Right lung (tissue), 5 donors: ENCODE measurements around the gene TBC1D22A. TPM values are rescaled to one million over a fixed set of nuclear protein-coding genes. Genes with fewer than 3 reads are reported as not detected.

Experiments
- DNase-seq, 2 donors: peaks; one replicate each; pipeline ENCODE4 v3.0.0-alpha.2; 2013
- polyA plus RNA-seq, 5 donors: library from polyadenylated mRNA; unstranded; fragments of 120-200 nt; gene quantifications; one replicate each; pipeline versions ENCODE4 v1.2.1 to v1.2.3, GENCODE V29; 2013; ENCODE audit warnings: inconsistent platforms in 1 of 5, low replicate concordance in 1 of 5; ENCODE audit not compliant: insufficient read length in 5 of 5, insufficient read depth in 1 of 5

Gene TBC1D22A
- polyA plus RNA-seq, 5 donors: 13.9 to 17.6 (median 16.2) TPM

GRCh38 chr22:46794491-46794890 lies 32.0 kb downstream of the TBC1D22A start:
- no peak for DNase-seq

GRCh38 chr22:46795140-46795539 lies 32.7 kb downstream of the TBC1D22A start:
- DNase-seq: no peak

- no peak for DNase-seq
Measured at GRCh38 chr22:46795845-46796565, 33.6 kb downstream of the TBC1D22A start.

DNA sequence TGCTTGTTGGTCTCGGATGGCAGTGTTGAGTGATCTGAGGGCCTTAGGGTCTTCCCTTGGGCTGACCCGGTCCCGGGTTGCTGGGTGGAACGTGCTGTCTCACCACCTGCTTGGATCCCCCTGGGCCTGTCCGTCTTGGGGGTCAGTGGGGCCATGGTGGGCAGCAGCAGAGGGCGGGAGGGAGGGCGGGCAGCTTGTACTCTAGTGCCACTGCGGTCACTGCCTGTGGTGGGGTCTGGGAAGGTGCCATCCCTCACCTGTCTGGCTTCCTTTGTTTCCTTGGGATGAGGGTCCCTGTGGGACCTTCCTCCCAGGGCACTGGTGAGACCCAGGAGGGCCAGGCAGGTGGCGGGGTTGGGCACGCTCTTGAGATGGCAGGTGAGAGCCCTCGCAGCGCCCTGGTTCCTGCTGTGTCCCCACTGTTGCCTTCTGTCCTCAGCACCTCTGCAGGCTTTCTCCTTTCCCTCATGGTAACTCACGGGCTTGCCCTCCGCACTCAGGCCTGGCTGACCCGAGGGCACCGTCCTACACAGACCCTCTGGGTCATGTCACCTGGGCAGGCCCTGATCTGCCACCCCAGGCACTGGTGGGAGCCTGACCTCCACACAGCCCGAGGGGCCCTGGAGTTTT lies 34.2 kb downstream of the TBC1D22A start:
- no peak for DNase-seq

DNA sequence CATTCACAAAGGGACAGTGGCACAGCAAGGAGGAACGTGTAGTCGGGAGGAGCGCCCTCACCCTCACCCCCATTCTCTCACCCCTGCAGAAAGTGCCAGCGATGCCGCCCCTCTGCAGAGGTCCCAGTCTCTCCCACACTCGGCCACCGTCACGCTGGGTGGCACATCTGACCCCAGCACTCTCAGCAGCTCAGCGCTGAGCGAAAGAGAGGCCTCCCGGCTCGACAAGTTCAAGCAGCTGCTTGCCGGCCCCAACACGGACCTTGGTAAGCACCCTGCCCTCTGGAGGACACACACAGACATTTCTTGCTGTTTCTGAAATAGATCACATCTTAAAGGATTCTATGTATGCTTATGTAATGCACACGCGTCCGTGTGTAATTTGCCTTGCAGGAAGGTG lies 34.9 kb downstream of the TBC1D22A start:
- DNase-seq: no peak

DNA sequence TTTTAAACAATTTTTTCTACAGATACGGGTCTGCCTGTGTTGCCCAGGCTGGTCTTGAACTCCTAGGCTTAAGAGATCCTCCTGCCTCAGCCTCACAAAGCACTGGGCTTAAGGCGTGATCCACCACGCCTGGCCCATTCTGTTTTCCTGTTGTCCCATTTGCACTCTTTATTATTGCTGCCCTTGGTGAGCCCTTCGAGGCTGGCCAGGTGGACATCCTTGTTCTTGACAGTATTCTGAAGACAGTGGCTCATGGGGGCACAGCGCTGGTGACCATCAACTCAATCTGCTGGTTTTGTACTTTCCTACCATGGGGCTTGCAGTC lies 35.6 kb downstream of the TBC1D22A start:
- DNase-seq: no peak

DNA sequence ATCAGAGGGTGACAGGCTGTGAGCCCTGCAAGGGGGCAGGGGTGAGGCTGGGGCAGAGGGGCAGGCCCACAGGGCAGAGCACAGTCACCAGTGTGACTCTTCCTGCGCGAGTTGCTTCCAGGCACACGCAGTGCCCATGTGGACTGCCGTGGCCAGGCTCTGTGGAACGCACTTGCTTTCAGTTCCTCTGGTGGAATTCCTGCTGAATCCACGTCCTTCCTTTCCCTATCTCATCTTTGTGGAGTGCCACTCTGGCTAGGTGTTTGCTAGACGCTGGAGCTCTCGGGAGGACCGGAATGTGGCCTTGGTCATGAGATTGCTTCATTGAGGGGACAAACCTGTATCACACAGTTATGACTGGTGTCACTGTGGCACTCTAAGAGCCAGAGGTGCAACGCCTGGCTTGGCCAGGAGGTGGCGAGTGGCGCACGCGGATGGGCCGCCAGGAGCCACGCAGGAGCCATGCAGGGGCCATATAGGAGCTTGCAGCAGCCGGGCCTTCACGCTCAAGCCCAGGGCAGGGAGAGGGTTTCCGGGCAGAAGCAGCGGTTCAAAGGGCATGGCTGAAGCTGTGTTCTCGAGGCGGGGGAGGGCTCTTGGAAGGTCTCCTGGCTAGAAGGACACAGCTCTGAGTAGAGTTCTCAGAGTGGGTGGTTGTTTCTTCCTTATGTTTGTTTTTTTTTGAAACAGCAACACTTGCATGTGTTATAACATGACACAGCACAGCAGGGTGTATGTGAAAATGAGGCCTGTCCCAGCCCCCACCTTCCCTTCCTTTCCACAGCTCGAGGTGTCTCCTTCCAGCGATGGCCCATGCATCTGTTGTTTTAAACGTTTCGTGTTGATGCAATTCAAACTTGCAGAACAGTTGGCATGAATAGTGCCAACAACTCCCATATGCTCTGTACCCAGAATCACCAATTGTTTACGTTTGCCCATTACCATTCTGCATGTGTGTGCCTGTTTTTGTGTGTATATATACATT lies 36.2 kb downstream of the TBC1D22A start:
- DNase-seq: peak; percentile 72 to 76

DNA sequence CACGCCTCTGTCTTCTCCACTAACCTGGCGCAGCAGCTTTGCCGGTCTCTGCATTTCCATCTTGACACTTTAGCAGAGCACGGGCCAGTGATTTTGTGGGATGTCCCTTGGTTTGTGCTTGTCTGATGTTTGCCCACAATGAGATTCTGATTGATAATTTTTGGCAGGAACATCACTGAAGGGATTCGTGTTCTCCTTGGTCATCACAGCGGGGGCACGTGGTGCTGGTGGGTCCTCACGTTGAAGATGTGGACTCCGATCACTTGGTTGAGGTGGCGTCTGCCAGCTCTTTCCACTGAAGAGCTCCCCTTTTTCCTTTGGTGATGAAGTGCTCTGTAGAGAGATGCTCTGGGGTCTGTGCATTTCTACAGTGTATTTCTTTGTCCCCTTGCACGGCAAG lies 37.2 kb downstream of the TBC1D22A start:
- no peak for DNase-seq

DNA sequence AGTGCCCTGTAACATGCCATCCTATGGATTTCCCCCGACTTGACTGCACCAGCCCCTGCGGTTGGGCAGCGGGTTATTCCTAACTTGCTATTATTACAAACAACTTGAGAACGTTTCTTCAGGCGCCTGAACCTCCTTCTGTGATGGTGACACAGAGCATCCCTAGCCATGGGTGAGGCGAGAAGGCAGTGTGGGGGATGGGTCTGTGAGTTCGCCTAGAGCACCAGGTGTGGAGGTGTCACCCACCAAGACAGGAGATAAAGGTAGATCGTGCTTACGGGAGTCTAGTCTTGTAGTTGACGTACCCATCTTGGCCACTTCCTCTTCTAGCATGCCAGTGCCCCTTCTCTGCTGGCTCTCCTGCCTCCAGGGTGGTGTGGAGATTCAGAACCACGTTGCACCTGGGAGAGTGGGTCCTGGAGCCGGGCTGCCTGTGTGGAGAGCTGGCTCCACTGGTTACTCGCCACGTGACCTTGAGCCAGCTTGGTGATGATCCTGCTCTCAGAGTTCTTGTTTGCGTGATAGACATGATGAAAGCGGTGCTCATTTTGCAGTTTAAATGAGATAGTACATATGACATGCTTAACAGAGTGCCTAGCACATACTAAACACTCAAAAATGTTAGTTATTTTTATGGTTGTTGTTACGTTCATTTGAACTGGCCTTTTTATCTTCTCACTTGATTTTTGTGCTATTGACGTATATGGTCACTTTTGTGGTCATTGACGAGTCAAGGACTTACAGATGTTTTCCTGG lies 37.8 kb downstream of the TBC1D22A start:
- no peak for DNase-seq

DNA sequence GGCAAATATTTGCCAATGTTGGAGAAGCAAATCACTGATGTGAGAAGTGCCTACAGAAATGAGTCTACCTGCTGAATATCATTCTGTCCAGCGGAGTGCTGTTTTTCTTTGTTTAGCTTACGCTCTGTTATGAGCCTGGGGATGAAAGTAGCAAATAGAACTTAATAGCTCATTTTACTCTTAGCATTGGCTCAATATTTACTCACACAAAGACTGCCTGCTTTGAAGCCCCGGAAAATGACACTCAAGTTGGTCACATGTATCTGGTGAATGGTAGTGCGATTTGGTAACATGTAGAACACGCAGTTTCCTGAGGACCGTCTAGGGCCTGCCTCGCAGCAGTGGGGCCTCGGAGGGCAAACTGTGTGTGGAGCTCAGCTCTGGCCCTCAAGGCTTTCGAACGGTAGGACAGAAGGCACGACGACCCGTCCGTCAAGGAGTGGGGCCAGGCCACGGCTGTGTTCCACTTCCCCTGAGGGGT lies 38.9 kb downstream of the TBC1D22A start:
- peak in 1 of 2 donors; percentile 34 for DNase-seq

GRCh38 chr22:46801826-46802607 lies 39.6 kb downstream of the TBC1D22A start:
- DNase-seq: no peak

DNA sequence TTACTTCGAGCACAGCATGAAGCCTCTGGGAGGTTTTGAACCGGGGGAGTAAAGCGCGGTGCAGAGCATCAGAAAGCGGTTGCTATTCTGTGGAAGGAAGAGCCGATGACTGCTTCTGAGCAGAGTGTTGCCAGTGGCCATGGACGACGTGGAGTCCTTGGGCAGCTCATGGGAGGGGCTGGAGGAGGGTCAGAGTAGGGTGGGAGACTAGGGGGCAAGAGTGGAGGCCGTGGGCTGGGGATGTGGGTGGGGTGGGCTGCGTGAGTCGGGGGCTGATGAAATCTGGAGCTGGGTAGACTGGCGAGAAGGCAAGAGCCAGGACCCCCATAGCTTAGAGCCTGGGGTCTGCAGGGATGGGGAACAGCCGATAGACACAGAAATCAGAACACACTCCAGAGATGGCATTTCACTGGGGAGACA lies 40.2 kb downstream of the TBC1D22A start:
- DNase-seq: no peak

DNA sequence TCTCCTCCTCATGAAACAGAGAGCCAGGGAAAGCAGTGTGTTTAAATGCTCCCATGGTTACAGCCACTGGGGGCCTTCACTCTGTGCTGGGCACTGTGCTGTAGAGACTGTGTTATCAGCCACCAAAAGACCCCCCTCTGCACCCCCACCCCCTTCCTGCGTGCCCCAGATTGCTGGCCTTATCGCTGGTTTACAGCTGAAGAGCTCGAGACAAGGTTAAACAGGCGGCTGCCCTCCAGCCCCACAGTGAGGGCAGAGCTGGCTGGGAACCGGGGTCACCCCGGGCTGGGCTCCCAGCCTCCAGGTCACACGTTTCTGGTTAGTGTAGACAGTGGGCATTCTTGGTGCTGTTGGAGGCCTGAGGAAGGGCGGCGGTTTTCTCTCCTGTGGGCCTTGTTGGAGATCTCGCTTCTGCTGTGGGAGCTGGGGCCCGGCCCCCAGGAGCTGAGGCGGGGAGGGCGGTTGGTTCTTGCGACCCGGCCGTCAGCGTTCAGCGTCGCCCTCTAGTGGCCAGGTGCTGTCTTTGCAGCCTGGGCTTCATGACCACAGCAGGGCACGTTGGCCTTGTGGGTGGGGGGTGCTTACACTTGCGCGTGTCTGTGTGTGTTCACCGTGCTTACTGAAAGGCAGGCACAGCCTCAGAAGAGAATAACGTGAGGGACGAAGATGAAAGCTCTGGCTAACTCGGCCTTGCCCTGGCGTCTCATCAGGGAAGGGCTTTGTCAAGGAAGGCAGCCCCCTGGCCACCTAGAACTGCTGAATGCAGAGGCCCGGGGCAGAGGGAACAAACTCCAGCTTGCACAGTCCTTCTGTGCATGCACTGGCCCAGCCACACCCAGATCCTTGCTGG lies 40.8 kb downstream of the TBC1D22A start:
- no peak for DNase-seq

- DNase-seq: no peak
Measured at GRCh38 chr22:46803936-46804335, 41.5 kb downstream of the TBC1D22A start.

GRCh38 chr22:46806794-46807193 lies 44.3 kb downstream of the TBC1D22A start:
- DNase-seq: no peak

GRCh38 chr22:46807458-46807857 lies 45.0 kb downstream of the TBC1D22A start:
- DNase-seq: no peak

DNA sequence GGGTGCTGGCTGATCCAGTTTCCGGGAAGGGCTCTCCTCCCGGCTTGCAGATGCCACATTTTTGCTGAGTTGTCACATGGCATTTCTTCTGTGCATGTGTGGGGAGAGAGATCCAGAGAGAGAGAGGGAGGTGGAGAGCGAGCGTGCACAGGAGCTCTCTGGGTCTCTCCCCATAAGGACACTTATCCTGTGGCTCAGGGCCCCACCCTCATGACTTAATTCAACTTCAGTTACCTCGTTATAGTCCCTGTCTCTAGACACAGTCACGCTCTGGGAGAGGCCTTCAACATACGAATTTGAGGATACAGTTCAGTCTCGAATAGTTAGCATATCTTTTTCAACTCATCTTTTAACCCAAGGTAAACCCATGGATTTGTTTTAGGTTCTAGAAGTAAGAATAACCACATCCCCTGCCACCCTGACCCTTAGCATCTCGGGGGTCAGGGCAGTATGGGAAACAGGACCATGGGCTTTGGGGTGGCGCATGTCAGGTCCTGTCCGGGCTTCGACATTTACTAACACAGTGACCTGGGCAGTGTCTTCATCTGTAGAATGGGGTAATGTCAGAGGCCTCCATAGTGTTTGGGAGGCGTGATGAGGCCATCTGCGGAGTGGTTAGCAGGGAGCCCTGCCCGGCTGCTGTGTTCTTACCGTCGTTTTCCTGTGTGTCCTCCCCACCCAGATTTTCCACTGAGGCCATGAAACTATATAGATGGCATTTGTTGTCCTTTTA lies 46.9 kb downstream of the TBC1D22A start:
- no peak for DNase-seq

GRCh38 chr22:46810856-46811786 lies 48.7 kb downstream of the TBC1D22A start:
- no peak for DNase-seq
